Measurements from ENCODE around the gene XPO4. TPM values are rescaled to one million over a fixed set of nuclear protein-coding genes. Genes with fewer than 3 reads are reported as not detected.
"Not testable (repeated sequence)": the region's sequence is repeated elsewhere in the genome, so short reads cannot be mapped to it uniquely, and the experiment has no call there.

Gene XPO4
- total RNA-seq, 6 donors from 2014 or later = 15.7 to 33.0 (median 17.4) TPM

- WGBS, 2 donors = 52 to 57% methylated on average over 3 of the region's 3 CpGs
Observed at GRCh38 chr13:20940083-20940482, 37.5 kb upstream of the XPO4 start.

GRCh38 chr13:20939662-20940061 is 37.1 kb upstream of the XPO4 start:
- peak in 1 of 2 donors; percentile 5 for ATAC-seq (ENCODE audit: low FRiP score in 2 of 2)
- Histone ChIP-seq H3K36me3 (no peaks in the 10 kb centered on the region), H3K9me3 (no peaks in the 10 kb centered on the region), H3K27me3 (no peaks in the 10 kb centered on the region), H3K4me3 (no peak overlapping the region), H3K27ac (peak overlapping the region in 1 of 4 donors; percentile 28), H3K4me1 (peaks cover 0 to 12% (median 9%) of the 10 kb centered on the region in 4 donors)
- TF ChIP-seq POLR2AphosphoS5 (IDR thresholded peaks at IDR 0.05) (no peak), CTCF (IDR thresholded peaks at IDR 0.05) (no peak), EP300 (IDR thresholded peaks at IDR 0.05) (no peak), POLR2A (IDR thresholded peaks at IDR 0.05) (no peak)
- WGBS, 2 donors = 44 to 55% methylated on average over 4 of the region's 4 CpGs
- no peak for DNase-seq

More at GRCh38 chr13:20940083-20940482, 37.5 kb upstream of the XPO4 start:
- Histone ChIP-seq H3K4me3 (no peak overlapping the region), H3K9me3 (no peaks in the 10 kb centered on the region), H3K27ac (no peak overlapping the region), H3K27me3 (no peaks in the 10 kb centered on the region), H3K4me1 (peaks cover 0 to 12% (median 9%) of the 10 kb centered on the region in 4 donors), H3K36me3 (no peaks in the 10 kb centered on the region)
- no peak for ATAC-seq (ENCODE audit: low FRiP score in 2 of 2)
- no peak for TF ChIP-seq EP300 (IDR thresholded peaks at IDR 0.05)
- TF ChIP-seq CTCF (IDR thresholded peaks at IDR 0.05) = no peak
- no peak for TF ChIP-seq POLR2AphosphoS5 (IDR thresholded peaks at IDR 0.05)
- no peak for TF ChIP-seq POLR2A (IDR thresholded peaks at IDR 0.05)
- DNase-seq = no peak

- DNase-seq = no peak
- Histone ChIP-seq H3K27ac (no peak overlapping the region), H3K4me1 (peaks cover 0 to 7% (median 6%) of the 10 kb centered on the region in 4 donors), H3K9me3 (no peaks in the 10 kb centered on the region), H3K27me3 (no peaks in the 10 kb centered on the region), H3K4me3 (no peak overlapping the region), H3K36me3 (no peaks in the 10 kb centered on the region)
- no peak for TF ChIP-seq EP300 (IDR thresholded peaks at IDR 0.05)
- no peak for TF ChIP-seq CTCF (IDR thresholded peaks at IDR 0.05)
- TF ChIP-seq POLR2AphosphoS5 (IDR thresholded peaks at IDR 0.05) = no peak
- TF ChIP-seq POLR2A (IDR thresholded peaks at IDR 0.05) = no peak
- WGBS, 2 donors = 86 to 91% methylated on average over 6 of the region's 6 CpGs
- ATAC-seq (ENCODE audit: low FRiP score in 2 of 2) = no peak
Observed at GRCh38 chr13:20938302-20938701, 35.8 kb upstream of the XPO4 start.

GRCh38 chr13:20927596-20928257 is 25.2 kb upstream of the XPO4 start:
- H3K36me3 ChIP-seq = no peaks in the 10 kb centered on the region
- no peak overlapping the region for H3K4me3 ChIP-seq
- TF ChIP-seq CTCF (IDR thresholded peaks at IDR 0.05) (no peak), POLR2A (IDR thresholded peaks at IDR 0.05) (no peak), POLR2AphosphoS5 (IDR thresholded peaks at IDR 0.05) (no peak), EP300 (IDR thresholded peaks at IDR 0.05) (no peak)
- H3K9me3 ChIP-seq = no peaks in the 10 kb centered on the region
- H3K27ac ChIP-seq = no peak overlapping the region
- no peaks in the 10 kb centered on the region for H3K27me3 ChIP-seq
- ATAC-seq (ENCODE audit: low FRiP score in 2 of 2) = no peak
- DNase-seq = no peak
- WGBS, 2 donors = 65 to 67% methylated on average over 4 of the region's 4 CpGs
- no peaks in the 10 kb centered on the region for H3K4me1 ChIP-seq

- not testable (repeated sequence) for H3K27ac ChIP-seq; H3K4me1 ChIP-seq; H3K9me3 ChIP-seq; H3K36me3 ChIP-seq; H3K27me3 ChIP-seq; DNase-seq; ATAC-seq (ENCODE audit: low FRiP score in 2 of 2); H3K4me3 ChIP-seq
- 69 to 89% methylated on average over 13 of the region's 13 CpGs for WGBS, 2 donors
Observed at GRCh38 chr13:20925395-20925790, 22.8 kb upstream of the XPO4 start.
